Karpas-422 (cell line): ENCODE data around the gene EIF3L. TPM values are rescaled to one million over a fixed set of nuclear protein-coding genes. Genes with fewer than 3 reads are reported as not detected.

Source experiments
- DNase-seq: peaks from one replicate; pipeline ENCODE4 v3.0.0-alpha.2; 2015
- H2AFZ ChIP-seq: fragments of 200-600 bp; sonication (generic); 2 replicates; pipeline ENCODE4 v1.6.1; 2014; ENCODE audit warnings: antibody characterized with exemption, low read length, mixed read lengths
- H3K27ac ChIP-seq: fragments of 200-600 bp; sonication (generic); 2 replicates; pipeline ENCODE4 v1.5.1; 2014; ENCODE audit warnings: mild to moderate bottlenecking, low read length, moderate library complexity
- H3K27me3 ChIP-seq: fragments of 200-600 bp; sonication (generic); 2 replicates; pipeline ENCODE4 v1.6.1; 2014; ENCODE audit warnings: low read length, mixed read lengths
- H3K36me3 ChIP-seq: fragments of 200-600 bp; sonication (generic); 2 replicates; pipeline ENCODE4 v1.6.1; 2014; ENCODE audit warnings: low read length, mixed read lengths; ENCODE audit not compliant: insufficient read depth
- H3K4me1 ChIP-seq: fragments of 200-600 bp; sonication (generic); 2 replicates; pipeline ENCODE4 v1.6.1; 2014; ENCODE audit warnings: mild to moderate bottlenecking, low read length, mixed read lengths
- H3K4me2 ChIP-seq: fragments of 200-600 bp; sonication (generic); 2 replicates; pipeline ENCODE4 v1.6.1; 2014; ENCODE audit warnings: low read length, low read depth, mild to moderate bottlenecking; ENCODE audit not compliant: poor library complexity, severe bottlenecking
- H3K4me3 ChIP-seq: fragments of 200-600 bp; sonication (generic); 2 replicates; pipeline ENCODE4 v1.5.1; 2014; ENCODE audit warnings: mild to moderate bottlenecking, antibody characterized with exemption, low read length, mixed read lengths
- H3K79me2 ChIP-seq: fragments of 200-600 bp; sonication (generic); 2 replicates; pipeline ENCODE4 v1.6.1; 2014; ENCODE audit warnings: mild to moderate bottlenecking, low read length, mixed read lengths
- H3K9ac ChIP-seq: fragments of 200-600 bp; sonication (generic); 2 replicates; pipeline ENCODE4 v1.6.0; 2014; ENCODE audit warnings: low read length
- H3K9me2 ChIP-seq: fragments of 200-600 bp; sonication (generic), shearing (Covaris generic); replicated peaks from 2 replicates; pipeline ENCODE4 v1.6.0; 2014; ENCODE audit warnings: mild to moderate bottlenecking, low read length, moderate library complexity; ENCODE audit not compliant: insufficient read depth
- H3K9me3 ChIP-seq: fragments of 300-700, 200-600 bp; sonication (generic); 2 replicates; pipeline ENCODE4 v1.6.1; 2014; ENCODE audit warnings: low read length, mixed read lengths
- H4K20me1 ChIP-seq: fragments of 200-600 bp; sonication (generic); 2 replicates; pipeline ENCODE4 v1.6.1; 2014; ENCODE audit warnings: mild to moderate bottlenecking, antibody characterized with exemption, low read length, low read depth; ENCODE audit not compliant: insufficient read depth
- total RNA-seq: library from RNA; depleted of rRNA; stranded (reverse); fragments of >200 nt; shearing (Covaris generic); gene quantifications from 2 replicates; pipeline ENCODE4 v1.2.3, GENCODE V29; 2014; ENCODE audit warnings: low replicate concordance

The EIF3L gene
- total RNA-seq, 1 experiment from 2014 or later = 488 TPM

DNA sequence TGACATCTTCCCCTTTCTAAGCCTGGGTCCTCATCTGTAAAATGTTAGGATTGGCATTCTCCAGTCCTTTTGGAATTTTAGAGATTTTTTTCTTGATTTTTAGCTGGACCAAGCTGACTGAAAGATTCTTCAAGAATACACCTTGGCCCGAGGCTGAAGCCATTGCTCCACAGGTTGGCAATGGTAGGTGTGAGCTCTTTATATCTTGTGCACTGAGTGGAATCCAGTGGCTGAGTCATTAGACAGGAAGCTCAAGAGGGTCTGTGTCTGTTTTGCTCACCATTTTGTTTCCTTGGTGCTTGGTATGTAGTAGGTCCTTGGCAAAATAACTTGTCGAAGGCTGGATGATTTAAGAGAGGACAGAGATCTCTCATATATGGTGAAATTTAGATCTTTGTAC is 6.2 kb downstream of the EIF3L start:
- no peak overlapping the region for H3K4me3 ChIP-seq
- H3K79me2 ChIP-seq = peaks cover 47% of the 10 kb centered on the region
- no peak overlapping the region for H2AFZ ChIP-seq
- H3K9ac ChIP-seq = no peak overlapping the region
- no peak overlapping the region for H3K4me2 ChIP-seq
- H3K27ac ChIP-seq = no peak overlapping the region
- H3K27me3 ChIP-seq = no peaks in the 10 kb centered on the region
- H4K20me1 ChIP-seq = peaks cover 14% of the 10 kb centered on the region; the same call in 1 of the 2 replicates
- H3K36me3 ChIP-seq = peaks cover 53% of the 10 kb centered on the region
- no peaks in the 10 kb centered on the region for H3K9me3 ChIP-seq
- H3K9me2 ChIP-seq = no peaks in the 10 kb centered on the region
- peaks cover 8% of the 10 kb centered on the region for H3K4me1 ChIP-seq
- DNase-seq = no peak

DNA sequence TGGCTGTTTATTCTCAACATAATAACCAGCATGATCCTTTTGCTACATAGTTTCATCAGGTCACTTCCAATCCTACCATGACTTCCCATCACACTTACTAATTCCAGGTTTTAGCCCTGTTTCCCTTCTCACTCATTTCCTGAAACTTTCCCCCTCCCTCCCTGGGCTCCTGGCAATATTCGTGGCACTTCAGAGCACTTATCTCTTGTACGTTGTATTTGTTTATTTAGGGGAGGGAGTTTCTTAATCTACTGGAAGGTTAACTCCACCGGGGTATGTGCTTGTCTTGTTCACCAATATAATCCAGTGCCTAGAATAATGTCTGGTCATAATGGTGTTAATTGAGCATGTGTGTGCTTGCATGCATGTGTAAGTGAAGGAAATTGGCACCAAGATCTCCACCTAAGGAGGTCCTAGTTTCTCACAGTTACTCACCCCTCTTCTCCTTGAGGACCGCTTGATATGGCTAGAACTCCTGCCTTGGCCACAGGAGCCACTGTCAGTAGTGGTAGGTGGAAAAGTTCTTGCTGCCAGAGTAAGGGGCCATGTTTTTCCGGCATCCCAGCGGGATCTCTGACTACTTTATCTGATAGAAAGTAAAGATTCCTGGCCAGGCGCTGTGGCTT is 11.7 kb downstream of the EIF3L start:
- Histone ChIP-seq H3K4me1 (no peaks in the 10 kb centered on the region), H3K4me2 (no peak overlapping the region), H2AFZ (no peak overlapping the region), H3K27me3 (no peaks in the 10 kb centered on the region), H3K4me3 (no peak overlapping the region), H3K9ac (no peak overlapping the region), H3K79me2 (peaks cover 17% of the 10 kb centered on the region; the same call in 1 of the 2 replicates), H3K27ac (no peak overlapping the region), H3K36me3 (peaks cover 33% of the 10 kb centered on the region), H3K9me3 (no peaks in the 10 kb centered on the region), H4K20me1 (no peaks in the 10 kb centered on the region), H3K9me2 (no peaks in the 10 kb centered on the region)
- no peak for DNase-seq

DNA sequence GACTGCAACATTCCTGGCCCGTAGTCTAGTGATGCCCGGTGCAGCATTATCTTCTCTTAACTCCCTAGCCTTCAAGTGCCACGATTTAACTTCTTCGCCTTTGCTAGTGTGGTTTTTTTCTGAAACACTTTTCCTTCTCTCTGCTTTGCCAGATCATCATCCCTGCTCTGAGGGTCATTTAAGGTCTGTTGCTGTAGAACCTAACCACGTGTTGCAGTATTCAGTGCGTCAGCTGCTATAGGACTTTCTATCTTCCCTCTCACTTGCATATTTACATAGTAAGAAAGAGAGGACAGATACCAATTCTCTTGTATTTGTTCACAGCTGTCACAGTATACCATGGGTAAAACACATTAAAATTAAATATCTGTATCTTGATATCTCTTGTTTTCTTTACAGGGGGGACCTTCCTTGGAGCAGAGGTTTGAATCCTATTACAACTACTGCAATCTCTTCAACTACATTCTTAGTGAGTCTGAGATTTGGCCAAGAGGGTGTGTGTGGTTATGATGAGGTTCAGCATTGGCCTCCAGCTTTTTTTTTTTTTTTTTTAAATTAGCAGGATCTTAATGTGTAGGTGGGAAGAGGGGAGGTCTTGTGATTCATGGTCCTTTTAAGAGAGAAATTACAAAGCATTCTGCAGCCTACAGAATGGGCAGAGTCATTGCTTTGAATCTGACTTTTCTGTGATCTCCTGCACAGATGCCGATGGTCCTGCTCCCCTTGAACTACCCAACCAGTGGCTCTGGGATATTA is 13.5 kb downstream of the EIF3L start:
- Histone ChIP-seq H3K4me3 (no peak overlapping the region), H3K27ac (no peak overlapping the region), H3K9me2 (no peaks in the 10 kb centered on the region), H3K4me2 (no peak overlapping the region), H3K36me3 (peaks cover 37% of the 10 kb centered on the region), H3K4me1 (no peaks in the 10 kb centered on the region), H4K20me1 (no peaks in the 10 kb centered on the region), H3K9ac (no peak overlapping the region), H2AFZ (no peak overlapping the region), H3K27me3 (no peaks in the 10 kb centered on the region), H3K79me2 (peaks cover 20% of the 10 kb centered on the region; the same call in 1 of the 2 replicates), H3K9me3 (no peaks in the 10 kb centered on the region)
- DNase-seq = no peak

DNA sequence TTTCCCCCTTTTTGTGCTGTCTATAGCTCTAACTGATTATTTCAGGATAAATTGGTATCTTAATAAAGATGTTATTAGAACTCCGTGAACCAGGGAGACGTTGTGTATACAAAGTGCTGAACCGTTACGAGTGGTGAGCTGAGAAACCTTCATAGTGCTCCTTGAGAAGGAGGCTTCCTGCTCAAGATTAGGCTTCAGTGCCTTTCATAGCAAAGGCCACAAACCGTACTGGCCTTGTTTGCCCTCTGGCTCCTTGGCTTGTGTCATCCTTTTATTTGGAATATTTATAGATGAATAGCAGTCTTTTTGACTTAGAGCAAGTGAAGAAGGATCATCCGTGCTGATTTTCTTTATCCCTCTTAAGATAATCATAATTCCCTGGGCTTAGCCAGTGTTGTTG is 16.3 kb downstream of the EIF3L start:
- Histone ChIP-seq H3K27me3 (no peaks in the 10 kb centered on the region), H3K9me2 (no peaks in the 10 kb centered on the region), H3K4me3 (no peak overlapping the region), H3K27ac (no peak overlapping the region), H3K4me2 (no peak overlapping the region), H4K20me1 (no peaks in the 10 kb centered on the region), H3K36me3 (peaks cover 42% of the 10 kb centered on the region), H2AFZ (no peak overlapping the region), H3K79me2 (peaks cover 19% of the 10 kb centered on the region), H3K9ac (no peak overlapping the region), H3K4me1 (no peaks in the 10 kb centered on the region), H3K9me3 (no peaks in the 10 kb centered on the region)
- DNase-seq = no peak

DNA sequence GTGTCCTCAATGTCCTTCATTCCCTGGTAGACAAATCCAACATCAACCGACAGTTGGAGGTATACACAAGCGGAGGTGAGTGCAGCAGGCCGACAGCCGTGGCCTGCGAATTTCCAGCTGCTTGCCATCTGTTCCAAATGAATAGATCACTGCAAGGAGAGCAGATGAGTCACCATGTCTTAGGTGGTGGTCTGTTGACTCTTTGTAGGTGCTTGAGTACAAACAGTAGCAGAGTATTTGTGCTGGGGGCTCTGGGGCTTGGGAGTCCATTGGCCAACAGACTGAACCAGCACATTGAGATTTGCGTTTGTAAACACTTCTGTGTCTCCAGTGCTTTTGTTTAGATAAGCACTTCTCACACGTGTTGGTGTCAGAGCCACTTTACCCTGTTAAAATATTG is 21.1 kb downstream of the EIF3L start:
- Histone ChIP-seq H3K4me3 (no peak overlapping the region), H4K20me1 (no peaks in the 10 kb centered on the region), H3K27me3 (no peaks in the 10 kb centered on the region), H3K9ac (no peak overlapping the region), H3K36me3 (peaks cover 58% of the 10 kb centered on the region), H3K9me2 (no peaks in the 10 kb centered on the region), H3K4me2 (no peak overlapping the region), H2AFZ (no peak overlapping the region), H3K27ac (no peak overlapping the region), H3K9me3 (no peaks in the 10 kb centered on the region), H3K4me1 (no peaks in the 10 kb centered on the region), H3K79me2 (peaks cover 16% of the 10 kb centered on the region)
- DNase-seq = no peak

DNA sequence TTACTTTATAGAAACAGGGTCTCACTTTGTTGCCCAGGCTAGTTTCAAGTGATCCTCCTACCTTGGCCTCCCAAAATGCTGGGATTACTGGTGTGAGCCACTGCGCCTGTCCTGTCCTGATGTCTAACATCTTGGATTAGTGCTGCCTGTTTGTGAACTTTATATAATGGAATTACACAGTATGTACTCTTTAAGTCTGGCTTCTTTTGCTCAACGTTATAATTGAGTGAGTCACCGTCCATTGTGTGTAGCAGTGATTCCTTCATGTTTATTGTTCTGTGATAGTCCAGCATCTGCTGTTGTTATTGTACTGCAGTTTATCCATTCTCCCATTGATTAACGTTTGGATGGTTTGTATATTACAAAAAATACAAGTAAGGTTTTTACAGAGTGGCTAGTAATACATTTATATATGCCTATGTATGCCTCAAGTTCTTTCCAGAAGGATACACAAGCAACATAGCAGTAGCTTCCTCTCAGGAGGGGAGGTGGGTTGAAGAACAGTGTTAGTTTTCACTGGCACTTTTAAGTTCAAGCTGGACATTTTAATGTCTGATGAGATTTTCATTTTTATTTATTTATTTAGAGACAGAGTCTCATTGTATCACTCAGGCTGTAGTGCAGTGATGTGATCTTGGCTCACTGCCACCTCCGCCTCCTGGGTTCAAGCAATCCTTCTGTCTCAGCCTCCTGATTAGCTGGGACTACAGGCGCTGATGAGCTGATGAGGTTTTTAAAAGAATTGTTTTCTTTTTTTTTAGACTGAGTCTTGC is 31.6 kb downstream of the EIF3L start:
- H3K79me2 ChIP-seq = peaks cover 31% of the 10 kb centered on the region
- H3K36me3 ChIP-seq = peaks cover 39% of the 10 kb centered on the region; the same call in 1 of the 2 replicates
- DNase-seq = no peak
- no peaks in the 10 kb centered on the region for H3K4me1 ChIP-seq
- no peaks in the 10 kb centered on the region for H3K9me3 ChIP-seq
- H3K27ac ChIP-seq = no peak overlapping the region
- no peak overlapping the region for H3K4me3 ChIP-seq
- no peaks in the 10 kb centered on the region for H3K9me2 ChIP-seq
- no peak overlapping the region for H3K4me2 ChIP-seq
- H3K9ac ChIP-seq = no peak overlapping the region
- peaks cover 10% of the 10 kb centered on the region; the same call in 1 of the 2 replicates for H4K20me1 ChIP-seq
- H3K27me3 ChIP-seq = no peaks in the 10 kb centered on the region
- H2AFZ ChIP-seq = no peak overlapping the region

DNA sequence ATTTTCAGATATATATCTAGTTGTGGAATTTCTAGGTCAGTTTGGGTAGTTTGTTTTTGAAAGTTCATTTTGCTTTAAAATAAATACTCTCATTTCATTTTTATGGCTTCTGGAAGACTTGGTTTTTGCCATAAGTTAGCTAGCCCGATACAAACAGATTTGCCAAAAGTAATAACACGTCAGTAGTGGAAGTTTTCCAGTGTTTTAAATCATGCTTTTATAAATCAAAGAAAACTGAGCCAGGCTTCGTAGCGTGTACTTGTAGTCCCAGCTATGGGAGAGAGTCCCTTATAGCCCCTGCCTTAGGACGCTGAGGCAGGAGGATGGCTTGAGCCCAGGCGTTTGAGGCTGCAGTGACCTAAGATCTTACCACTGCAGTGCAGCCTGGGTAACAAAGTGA is 35.2 kb downstream of the EIF3L start:
- Histone ChIP-seq H3K79me2 (peaks cover 31% of the 10 kb centered on the region), H2AFZ (no peak overlapping the region), H3K9me3 (no peaks in the 10 kb centered on the region), H4K20me1 (peaks cover 10% of the 10 kb centered on the region; the same call in 1 of the 2 replicates), H3K9ac (no peak overlapping the region), H3K4me1 (no peaks in the 10 kb centered on the region), H3K4me2 (no peak overlapping the region), H3K36me3 (peaks cover 34% of the 10 kb centered on the region; the same call in 1 of the 2 replicates), H3K9me2 (no peaks in the 10 kb centered on the region), H3K27me3 (no peaks in the 10 kb centered on the region), H3K4me3 (no peak overlapping the region), H3K27ac (no peak overlapping the region)
- DNase-seq = no peak
